ENCODE measurements around the gene MYH7B. TPM values are rescaled to one million over a fixed set of nuclear protein-coding genes. Genes with fewer than 3 reads are reported as not detected.

MYH7B gene
- total RNA-seq, 1 donor from 2014 or later: 0.44 TPM

- H3K4me3 Mint-ChIP-seq: no peak overlapping the region
- no peaks in the 10 kb centered on the region for H3K4me1 Mint-ChIP-seq (ENCODE audit: low read depth)
- H3K27me3 Mint-ChIP-seq (ENCODE audit: insufficient read depth): peaks cover 7% of the 10 kb centered on the region
- no peaks in the 10 kb centered on the region for H3K9me3 Mint-ChIP-seq
- no peak overlapping the region for H3K27ac Mint-ChIP-seq
- intact Hi-C loops (cut with micrococcal nuclease): no loop called here
- H3K36me3 Mint-ChIP-seq (ENCODE audit: low read depth): no peaks in the 10 kb centered on the region
- no peak for DNase-seq (ENCODE audit: low spot score)
Observed at GRCh38 chr20:34983995-34984735, 28.5 kb downstream of the MYH7B start.

GRCh38 chr20:34984756-34985261 lies 29.1 kb downstream of the MYH7B start:
- H3K27me3 Mint-ChIP-seq (ENCODE audit: insufficient read depth): peaks cover 7% of the 10 kb centered on the region
- intact Hi-C loops (cut with micrococcal nuclease): no loop called here
- H3K36me3 Mint-ChIP-seq (ENCODE audit: low read depth): no peaks in the 10 kb centered on the region
- DNase-seq (ENCODE audit: low spot score): no peak
- H3K4me3 Mint-ChIP-seq: no peak overlapping the region
- H3K4me1 Mint-ChIP-seq (ENCODE audit: low read depth): no peaks in the 10 kb centered on the region
- H3K9me3 Mint-ChIP-seq: no peaks in the 10 kb centered on the region
- no peak overlapping the region for H3K27ac Mint-ChIP-seq

GRCh38 chr20:34985461-34986310 lies 30.0 kb downstream of the MYH7B start:
- Mint-ChIP-seq H3K4me1 (ENCODE audit: low read depth) (no peaks in the 10 kb centered on the region), H3K4me3 (no peak overlapping the region), H3K36me3 (ENCODE audit: low read depth) (no peaks in the 10 kb centered on the region), H3K27me3 (ENCODE audit: insufficient read depth) (peaks cover 7% of the 10 kb centered on the region), H3K27ac (no peak overlapping the region), H3K9me3 (no peaks in the 10 kb centered on the region)
- DNase-seq (ENCODE audit: low spot score): no peak
- intact Hi-C loops (cut with micrococcal nuclease): no loop called here

GRCh38 chr20:34986311-34987287 lies 30.9 kb downstream of the MYH7B start:
- H3K4me3 Mint-ChIP-seq: no peak overlapping the region
- H3K27me3 Mint-ChIP-seq (ENCODE audit: insufficient read depth): peaks cover 7% of the 10 kb centered on the region
- H3K36me3 Mint-ChIP-seq (ENCODE audit: low read depth): no peaks in the 10 kb centered on the region
- H3K9me3 Mint-ChIP-seq: no peaks in the 10 kb centered on the region
- no peak overlapping the region for H3K27ac Mint-ChIP-seq
- no peaks in the 10 kb centered on the region for H3K4me1 Mint-ChIP-seq (ENCODE audit: low read depth)
- no peak for DNase-seq (ENCODE audit: low spot score)
- intact Hi-C loops (cut with micrococcal nuclease): no loop called here

GRCh38 chr20:34987288-34988190 lies 31.9 kb downstream of the MYH7B start:
- no peaks in the 10 kb centered on the region for H3K4me1 Mint-ChIP-seq (ENCODE audit: low read depth)
- no peak overlapping the region for H3K27ac Mint-ChIP-seq
- H3K36me3 Mint-ChIP-seq (ENCODE audit: low read depth): no peaks in the 10 kb centered on the region
- no peak for DNase-seq (ENCODE audit: low spot score)
- intact Hi-C loops (cut with micrococcal nuclease): no loop called here
- H3K27me3 Mint-ChIP-seq (ENCODE audit: insufficient read depth): peaks cover 7% of the 10 kb centered on the region
- no peaks in the 10 kb centered on the region for H3K9me3 Mint-ChIP-seq
- H3K4me3 Mint-ChIP-seq: no peak overlapping the region

GRCh38 chr20:34988191-34988540 lies 32.5 kb downstream of the MYH7B start:
- DNase-seq (ENCODE audit: low spot score): no peak
- Mint-ChIP-seq H3K36me3 (ENCODE audit: low read depth) (no peaks in the 10 kb centered on the region), H3K9me3 (no peaks in the 10 kb centered on the region), H3K4me3 (no peak overlapping the region), H3K4me1 (ENCODE audit: low read depth) (no peaks in the 10 kb centered on the region), H3K27ac (peak overlapping the region; percentile 11), H3K27me3 (ENCODE audit: insufficient read depth) (peaks cover 7% of the 10 kb centered on the region)
- intact Hi-C loops (cut with micrococcal nuclease): no loop called here

GRCh38 chr20:34989118-34989517 lies 33.5 kb downstream of the MYH7B start:
- Mint-ChIP-seq H3K4me1 (ENCODE audit: low read depth) (no peaks in the 10 kb centered on the region), H3K27ac (no peak overlapping the region), H3K27me3 (ENCODE audit: insufficient read depth) (peaks cover 5% of the 10 kb centered on the region), H3K4me3 (no peak overlapping the region), H3K36me3 (ENCODE audit: low read depth) (no peaks in the 10 kb centered on the region), H3K9me3 (no peaks in the 10 kb centered on the region)
- no peak for DNase-seq (ENCODE audit: low spot score)
- intact Hi-C loops (cut with micrococcal nuclease): no loop called here

- no peak for DNase-seq (ENCODE audit: low spot score)
- H3K27ac Mint-ChIP-seq: no peak overlapping the region
- intact Hi-C loops (cut with micrococcal nuclease): no loop called here
- no peaks in the 10 kb centered on the region for H3K4me1 Mint-ChIP-seq (ENCODE audit: low read depth)
- peaks cover 2% of the 10 kb centered on the region for H3K36me3 Mint-ChIP-seq (ENCODE audit: low read depth)
- no peak overlapping the region for H3K4me3 Mint-ChIP-seq
- H3K9me3 Mint-ChIP-seq: no peaks in the 10 kb centered on the region
- peaks cover 4% of the 10 kb centered on the region for H3K27me3 Mint-ChIP-seq (ENCODE audit: insufficient read depth)
Observed at GRCh38 chr20:34989670-34990069, 34.0 kb downstream of the MYH7B start.

- Mint-ChIP-seq H3K27ac (no peak overlapping the region), H3K9me3 (no peaks in the 10 kb centered on the region), H3K36me3 (ENCODE audit: low read depth) (peaks cover 5% of the 10 kb centered on the region), H3K4me3 (no peak overlapping the region), H3K4me1 (ENCODE audit: low read depth) (no peaks in the 10 kb centered on the region), H3K27me3 (ENCODE audit: insufficient read depth) (peaks cover 2% of the 10 kb centered on the region)
- DNase-seq (ENCODE audit: low spot score): no peak
- intact Hi-C loops (cut with micrococcal nuclease): no loop called here
Observed at GRCh38 chr20:34990231-34990630, 34.6 kb downstream of the MYH7B start.

- DNase-seq (ENCODE audit: low spot score): no peak
- Mint-ChIP-seq H3K27me3 (ENCODE audit: insufficient read depth) (no peaks in the 10 kb centered on the region), H3K9me3 (no peaks in the 10 kb centered on the region), H3K4me3 (no peak overlapping the region), H3K36me3 (ENCODE audit: low read depth) (peaks cover 7% of the 10 kb centered on the region), H3K27ac (no peak overlapping the region), H3K4me1 (ENCODE audit: low read depth) (no peaks in the 10 kb centered on the region)
- intact Hi-C loops (cut with micrococcal nuclease): no loop called here
Observed at GRCh38 chr20:34990661-34991214, 35.1 kb downstream of the MYH7B start.

- Mint-ChIP-seq H3K4me3 (no peak overlapping the region), H3K36me3 (ENCODE audit: low read depth) (peaks cover 14% of the 10 kb centered on the region), H3K27ac (no peak overlapping the region)
Observed at GRCh38 chr20:34992751-34993417, 37.2 kb downstream of the MYH7B start.

More at GRCh38 chr20:34992751-34993417, 37.2 kb downstream of the MYH7B start:
- DNase-seq (ENCODE audit: low spot score): no peak
- no peaks in the 10 kb centered on the region for H3K9me3 Mint-ChIP-seq
- H3K27me3 Mint-ChIP-seq (ENCODE audit: insufficient read depth): no peaks in the 10 kb centered on the region
- intact Hi-C loops (cut with micrococcal nuclease): no loop called here
- no peaks in the 10 kb centered on the region for H3K4me1 Mint-ChIP-seq (ENCODE audit: low read depth)

Measured in activated T-helper 1 cell treated with anti-CD3 and anti-CD28 coated beads, Interleukin-12 subunit alpha, Interleukin-12 subunit beta, Interleukin-2, Interleukin-4 antibody, amounts not matched to agents 30 ng/mL and 10 ng/mL and 1 ng/mL, durations not matched to agents 14 hours and 24 hours and 36 hours (primary cell).